Measurements from ENCODE around the gene VAMP5. TPM values are rescaled to one million over a fixed set of nuclear protein-coding genes. Genes with fewer than 3 reads are reported as not detected.
"Not testable (repeated sequence)": the region's sequence is repeated elsewhere in the genome, so short reads cannot be mapped to it uniquely, and the experiment has no call there.

VAMP5 gene
- polyA plus RNA-seq, 1 donor = 18.0 TPM

DNA sequence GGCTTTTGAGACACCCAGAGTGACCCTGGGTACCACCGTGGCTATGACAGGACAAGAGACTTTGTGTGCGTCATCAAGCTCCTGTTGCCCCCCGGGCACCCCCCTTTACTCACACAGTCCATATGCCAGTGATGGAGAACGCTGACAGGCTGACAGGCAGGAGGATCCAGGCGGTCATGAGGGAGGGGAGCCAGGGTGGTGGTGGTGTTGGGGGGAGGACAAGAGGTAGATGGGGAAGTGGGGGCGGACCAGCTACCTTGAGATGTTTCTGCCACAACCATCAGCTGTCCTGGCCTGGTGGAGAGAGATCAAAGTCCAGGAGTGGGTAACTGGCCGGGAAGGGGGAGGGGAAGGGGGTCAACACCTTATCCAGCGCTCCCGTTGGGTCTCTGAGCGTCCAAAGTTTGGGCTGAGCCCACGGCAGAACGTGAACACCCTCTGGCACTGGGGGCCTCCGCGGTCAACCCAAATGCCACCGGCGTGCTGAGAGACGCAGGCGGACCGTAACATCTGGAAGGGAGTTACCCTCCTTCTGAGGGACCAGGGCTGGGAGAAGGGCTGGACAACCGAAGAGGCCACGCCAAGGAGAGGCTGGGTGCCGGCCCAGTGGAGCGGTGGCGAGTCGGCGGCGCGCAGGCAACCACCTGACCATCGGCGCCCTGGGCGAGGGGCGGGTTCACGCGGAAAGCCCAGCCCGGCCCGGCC lies 17.7 kb downstream of the VAMP5 start:
- H3K9me3 ChIP-seq (ENCODE audit: control insufficient read depth, low read depth, low read length) = no peaks in the 10 kb centered on the region
- H3K27me3 ChIP-seq (ENCODE audit: control insufficient read depth, insufficient read depth, low read length) = no peaks in the 10 kb centered on the region
- peaks cover 43% of the 10 kb centered on the region for H3K36me3 ChIP-seq (ENCODE audit: control insufficient read depth, insufficient read depth, low read length)
- H3K27ac ChIP-seq (ENCODE audit: low read length) = peak overlapping the region; percentile 69
- H3K4me3 ChIP-seq (ENCODE audit: low read length) = peak overlapping the region; percentile 91
- peak in 1 of 2 donors; percentile 62 for DNase-seq
- H3K4me1 ChIP-seq (ENCODE audit: control insufficient read depth, insufficient read depth, low read length) = peaks cover 28% of the 10 kb centered on the region
- WGBS (ENCODE audit: insufficient coverage, low lambda C conversion rate) = no CpG with 5 or more reads among the region's 36 CpGs

DNA sequence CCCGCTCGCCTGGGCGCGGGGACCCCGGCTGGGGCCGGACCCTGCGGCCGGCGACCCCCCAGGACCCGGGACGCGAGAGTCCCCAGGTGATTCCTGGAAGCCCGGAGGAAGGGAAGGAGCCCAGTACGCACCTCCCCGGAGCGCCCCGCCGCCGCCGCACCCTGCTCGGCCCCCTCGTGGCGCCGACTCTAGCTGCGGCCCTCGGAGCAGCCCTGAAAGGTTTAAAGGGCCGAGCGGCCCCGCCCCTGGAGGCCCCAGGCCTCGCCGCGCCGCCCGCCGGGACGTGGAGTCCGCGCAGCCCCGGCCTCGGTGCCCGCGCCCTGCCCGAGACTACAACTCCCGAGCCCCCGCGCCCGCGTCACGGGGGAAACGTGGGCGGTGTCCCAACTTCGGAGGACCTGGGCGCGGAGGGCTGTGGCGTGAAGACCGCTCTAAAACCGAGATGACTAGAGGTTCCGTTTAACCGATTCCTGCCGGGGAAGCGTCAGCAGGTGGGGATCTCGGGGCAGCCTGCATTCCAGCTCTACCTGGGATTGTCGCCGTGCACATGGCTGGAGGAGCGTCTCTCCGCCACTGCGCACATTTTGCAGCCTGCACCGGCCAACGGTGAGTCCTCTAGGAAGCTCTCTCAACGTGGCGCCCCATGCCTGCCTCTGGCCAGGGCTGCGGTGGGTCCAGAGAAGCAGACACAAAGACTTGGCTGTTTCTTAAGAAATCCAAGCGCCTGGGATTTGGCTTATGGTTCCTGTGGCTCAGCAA lies 18.4 kb downstream of the VAMP5 start, which contains the start of gene TMEM150A:
TSS of gene TMEM150A (minus strand) at position 223 of the 759 bp plus-strand sequence. CDS start 750 bp downstream, outside the sequence.
- no peaks in the 10 kb centered on the region for H3K27me3 ChIP-seq (ENCODE audit: control insufficient read depth, insufficient read depth, low read length)
- DNase-seq = peak; percentile 91 to 96
- H3K4me1 ChIP-seq (ENCODE audit: control insufficient read depth, insufficient read depth, low read length) = peaks cover 21% of the 10 kb centered on the region
- H3K36me3 ChIP-seq (ENCODE audit: control insufficient read depth, insufficient read depth, low read length) = peaks cover 43% of the 10 kb centered on the region
- no CpG with 5 or more reads among the region's 73 CpGs for WGBS (ENCODE audit: insufficient coverage, low lambda C conversion rate)
- peak within 1 kb of the TSS; percentile 69 for H3K27ac ChIP-seq (ENCODE audit: low read length)
- H3K4me3 ChIP-seq (ENCODE audit: low read length) = peak within 1 kb of the TSS; percentile 91
- no peaks in the 10 kb centered on the region for H3K9me3 ChIP-seq (ENCODE audit: control insufficient read depth, low read depth, low read length)

DNA sequence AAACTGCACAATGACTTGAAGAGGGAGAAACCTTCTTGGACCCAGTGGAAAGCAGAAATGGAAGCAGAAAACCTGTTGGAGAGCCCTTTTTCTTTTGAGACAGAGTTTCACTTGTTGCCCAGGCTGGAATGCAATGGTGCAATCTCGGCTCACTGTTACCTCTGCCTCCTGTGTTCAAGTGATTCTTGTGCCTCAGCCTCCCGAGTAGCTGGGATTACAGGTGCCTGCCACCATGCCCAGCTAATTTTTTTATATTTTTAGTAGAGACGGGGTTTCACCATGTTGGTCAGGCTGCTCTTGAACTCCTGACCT lies 19.9 kb downstream of the VAMP5 start:
- H3K36me3 ChIP-seq (ENCODE audit: control insufficient read depth, insufficient read depth, low read length) = peaks cover 46% of the 10 kb centered on the region
- H3K27me3 ChIP-seq (ENCODE audit: control insufficient read depth, insufficient read depth, low read length); H3K9me3 ChIP-seq (ENCODE audit: control insufficient read depth, low read depth, low read length); H3K4me3 ChIP-seq (ENCODE audit: low read length); H3K27ac ChIP-seq (ENCODE audit: low read length); DNase-seq: not testable (repeated sequence)
- H3K4me1 ChIP-seq (ENCODE audit: control insufficient read depth, insufficient read depth, low read length) = peaks cover 14% of the 10 kb centered on the region
- no CpG with 5 or more reads among the region's 3 CpGs for WGBS (ENCODE audit: insufficient coverage, low lambda C conversion rate)

DNA sequence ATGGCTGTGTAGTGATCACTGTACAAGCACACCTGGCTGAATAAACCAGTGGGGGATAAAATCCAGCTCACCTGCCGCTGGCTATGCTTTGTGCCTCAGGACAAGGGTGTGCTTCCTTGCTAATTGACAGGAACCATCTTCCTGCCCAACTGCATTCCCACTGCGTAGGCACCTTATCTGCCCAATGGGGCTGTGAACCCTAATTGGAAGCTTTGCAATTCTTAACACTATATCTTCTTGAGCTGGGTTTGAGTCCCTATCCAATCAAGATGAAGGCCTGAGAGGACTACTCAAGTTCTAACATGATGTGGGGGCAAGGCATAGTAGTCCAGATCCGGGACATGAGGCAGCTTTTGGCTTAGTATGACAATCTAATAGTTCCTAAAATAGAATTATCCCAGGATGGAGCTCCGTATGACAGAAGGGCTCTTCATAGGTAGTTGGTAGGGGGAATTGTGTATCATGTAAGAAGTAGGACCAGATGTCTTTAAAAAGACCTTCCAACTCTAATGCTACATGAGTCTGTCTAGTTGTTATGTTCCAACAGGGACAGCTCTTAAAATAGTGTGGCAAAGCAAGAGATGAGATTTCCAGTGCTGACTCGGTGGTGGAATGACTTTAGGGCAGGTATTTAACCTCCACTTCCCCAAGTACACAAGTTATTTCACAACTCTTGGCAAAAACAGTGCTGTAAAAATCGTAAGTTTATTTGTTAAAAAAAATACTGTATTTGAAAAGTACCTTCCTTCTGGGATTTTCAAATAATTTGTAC lies 20.5 kb downstream of the VAMP5 start:
- no peaks in the 10 kb centered on the region for H3K9me3 ChIP-seq (ENCODE audit: control insufficient read depth, low read depth, low read length)
- H3K27ac ChIP-seq (ENCODE audit: low read length) = no peak overlapping the region
- H3K36me3 ChIP-seq (ENCODE audit: control insufficient read depth, insufficient read depth, low read length) = peaks cover 45% of the 10 kb centered on the region
- H3K4me1 ChIP-seq (ENCODE audit: control insufficient read depth, insufficient read depth, low read length) = peaks cover 14% of the 10 kb centered on the region
- no peak overlapping the region for H3K4me3 ChIP-seq (ENCODE audit: low read length)
- peak in 1 of 2 donors; percentile 2 for DNase-seq
- WGBS (ENCODE audit: insufficient coverage, low lambda C conversion rate) = 80% methylated on average over 1 of the region's 6 CpGs
- H3K27me3 ChIP-seq (ENCODE audit: control insufficient read depth, insufficient read depth, low read length) = no peaks in the 10 kb centered on the region

DNA sequence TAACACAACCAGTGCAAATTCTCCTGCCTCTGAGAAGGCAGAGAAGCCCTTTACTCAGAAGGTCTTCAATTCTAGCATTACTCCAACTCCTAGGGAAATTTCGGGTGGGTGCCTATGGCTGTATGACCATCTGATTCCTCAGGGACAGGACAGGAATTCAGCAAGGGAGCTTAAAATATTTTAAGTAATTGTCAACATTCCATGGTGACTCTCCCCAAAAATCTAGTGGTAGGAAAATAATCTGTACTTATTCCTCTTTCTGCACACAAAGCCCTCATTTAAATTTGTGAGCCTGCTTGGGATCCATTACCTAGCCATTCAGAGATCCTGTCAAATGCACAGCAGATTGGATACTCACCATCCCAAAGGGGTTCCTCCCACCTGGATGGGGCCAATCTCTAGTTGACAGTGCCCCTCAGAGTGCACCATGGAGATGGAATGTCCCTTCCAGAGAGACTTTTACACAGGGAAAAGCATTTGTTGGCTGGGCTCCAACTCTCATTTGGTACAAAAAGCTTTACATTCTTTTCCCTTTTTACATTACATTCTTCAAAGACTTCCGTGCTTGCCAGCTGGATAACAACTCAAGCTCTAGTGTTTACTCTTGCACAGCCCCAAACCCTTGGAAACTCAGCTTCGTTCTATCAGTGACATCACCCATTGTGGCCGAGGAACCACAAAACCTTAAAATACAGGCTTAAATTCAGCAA lies 21.3 kb downstream of the VAMP5 start:
- H3K27me3 ChIP-seq (ENCODE audit: control insufficient read depth, insufficient read depth, low read length) = no peaks in the 10 kb centered on the region
- no peaks in the 10 kb centered on the region for H3K9me3 ChIP-seq (ENCODE audit: control insufficient read depth, low read depth, low read length)
- peaks cover 20% of the 10 kb centered on the region for H3K4me1 ChIP-seq (ENCODE audit: control insufficient read depth, insufficient read depth, low read length)
- H3K4me3 ChIP-seq (ENCODE audit: low read length) = no peak overlapping the region
- H3K27ac ChIP-seq (ENCODE audit: low read length) = no peak overlapping the region
- H3K36me3 ChIP-seq (ENCODE audit: control insufficient read depth, insufficient read depth, low read length) = peaks cover 41% of the 10 kb centered on the region
- no CpG with 5 or more reads among the region's 4 CpGs for WGBS (ENCODE audit: insufficient coverage, low lambda C conversion rate)
- peak in 1 of 2 donors; percentile 27 for DNase-seq

- Histone ChIP-seq H3K36me3 (ENCODE audit: control insufficient read depth, insufficient read depth, low read length) (peaks cover 36% of the 10 kb centered on the region), H3K9me3 (ENCODE audit: control insufficient read depth, low read depth, low read length) (no peaks in the 10 kb centered on the region), H3K27ac (ENCODE audit: low read length) (peak overlapping the region; percentile 40), H3K4me1 (ENCODE audit: control insufficient read depth, insufficient read depth, low read length) (peaks cover 22% of the 10 kb centered on the region), H3K4me3 (ENCODE audit: low read length) (no peak overlapping the region), H3K27me3 (ENCODE audit: control insufficient read depth, insufficient read depth, low read length) (no peaks in the 10 kb centered on the region)
- 90% methylated on average over 2 of the region's 7 CpGs for WGBS (ENCODE audit: insufficient coverage, low lambda C conversion rate)
- DNase-seq = no peak
Measured at GRCh38 chr2:85606116-85606455, 21.9 kb downstream of the VAMP5 start.

- no CpG with 5 or more reads among the region's 9 CpGs for WGBS (ENCODE audit: insufficient coverage, low lambda C conversion rate)
- no peak overlapping the region for H3K27ac ChIP-seq (ENCODE audit: low read length)
- H3K27me3 ChIP-seq (ENCODE audit: control insufficient read depth, insufficient read depth, low read length) = no peaks in the 10 kb centered on the region
- peaks cover 15% of the 10 kb centered on the region for H3K4me1 ChIP-seq (ENCODE audit: control insufficient read depth, insufficient read depth, low read length)
- no peak for DNase-seq
- H3K4me3 ChIP-seq (ENCODE audit: low read length) = no peak overlapping the region
- peaks cover 34% of the 10 kb centered on the region for H3K36me3 ChIP-seq (ENCODE audit: control insufficient read depth, insufficient read depth, low read length)
- H3K9me3 ChIP-seq (ENCODE audit: control insufficient read depth, low read depth, low read length) = peaks cover 2% of the 10 kb centered on the region
Measured at GRCh38 chr2:85607268-85608215, 23.3 kb downstream of the VAMP5 start.

DNA sequence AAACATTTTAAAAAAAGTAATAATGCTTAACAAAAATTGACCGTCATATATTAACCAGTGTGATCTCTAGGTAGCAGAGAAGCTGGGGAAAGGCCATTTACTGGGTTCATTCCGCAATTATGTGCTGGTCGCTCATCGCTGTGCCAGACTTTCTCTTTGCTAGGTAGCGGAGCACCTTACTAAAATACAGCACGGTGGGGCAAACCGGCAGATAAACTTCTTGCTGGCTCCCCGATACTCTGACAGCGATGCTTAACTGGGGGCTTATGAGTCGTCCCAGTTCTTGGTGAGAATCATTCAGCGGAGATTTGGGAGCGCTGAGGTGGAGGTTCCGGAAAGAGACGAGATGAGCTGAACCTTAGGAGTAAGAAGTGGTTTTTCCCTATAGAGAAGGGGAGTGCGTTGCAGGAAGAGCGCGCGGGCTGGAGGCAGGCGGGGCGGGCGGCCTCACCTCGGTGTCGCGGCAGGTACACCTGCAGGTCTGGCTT lies 27.0 kb downstream of the VAMP5 start:
- 60% methylated on average over 1 of the region's 24 CpGs for WGBS (ENCODE audit: insufficient coverage, low lambda C conversion rate)
- Histone ChIP-seq H3K27ac (ENCODE audit: low read length) (peak overlapping the region; percentile 90), H3K9me3 (ENCODE audit: control insufficient read depth, low read depth, low read length) (peaks cover 6% of the 10 kb centered on the region), H3K4me3 (ENCODE audit: low read length) (peak overlapping the region; percentile 74), H3K36me3 (ENCODE audit: control insufficient read depth, insufficient read depth, low read length) (peaks cover 32% of the 10 kb centered on the region), H3K4me1 (ENCODE audit: control insufficient read depth, insufficient read depth, low read length) (peaks cover 12% of the 10 kb centered on the region), H3K27me3 (ENCODE audit: control insufficient read depth, insufficient read depth, low read length) (no peaks in the 10 kb centered on the region)
- DNase-seq = no peak
